HG03460 (cell line): ENCODE measurements around the gene CEPT1.

Source experiments
- ATAC-seq: cut with Tn5 transposase; IDR thresholded peaks from one replicate; pipeline ENCODE4 v1.9.1; 2021; ENCODE audit not compliant: unreplicated experiment

The CEPT1 gene

GRCh38 chr1:111192074-111192473 is 52.1 kb downstream of the CEPT1 start:
- no peak for ATAC-seq

DNA sequence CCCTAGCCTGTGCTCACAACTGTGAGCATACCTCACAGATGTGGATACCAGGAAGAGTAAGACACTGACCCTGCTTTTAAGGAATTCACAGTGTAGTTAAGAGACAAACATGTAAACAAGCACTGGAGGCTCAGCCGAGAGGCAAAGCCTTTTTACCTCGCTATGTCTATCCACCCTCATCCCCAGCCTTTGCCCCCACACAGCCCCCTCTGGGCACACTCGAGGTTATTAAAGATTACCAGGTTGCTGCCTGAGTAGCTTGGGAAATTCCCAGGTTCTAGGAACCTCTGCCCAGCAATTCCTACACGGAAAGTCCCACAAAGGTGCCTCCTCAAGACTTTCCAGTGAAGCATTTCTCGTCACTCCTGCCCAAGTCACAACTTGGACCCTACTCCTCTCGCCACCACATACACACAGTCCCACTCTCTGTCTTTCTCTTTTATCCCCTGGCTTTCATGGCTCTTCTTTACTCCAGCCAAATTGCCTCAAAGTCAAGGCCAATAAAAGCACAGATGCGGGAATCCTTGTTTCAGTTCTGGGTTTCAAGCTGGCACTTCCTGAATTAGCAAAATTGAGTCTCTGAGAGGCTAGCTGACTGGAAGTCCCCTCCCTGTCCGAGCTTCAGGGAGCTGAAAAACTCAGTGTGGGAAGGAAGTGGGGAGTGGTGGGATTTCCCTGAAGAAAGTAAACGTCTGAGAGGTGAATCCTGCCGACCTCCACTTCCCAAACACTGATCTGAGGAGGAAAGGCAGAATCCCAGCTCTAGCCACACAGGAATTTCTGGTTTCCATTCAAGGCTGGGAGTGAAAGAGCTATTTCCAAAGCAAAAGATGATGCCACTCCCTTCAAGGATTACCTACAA is 52.9 kb downstream of the CEPT1 start:
- no peak for ATAC-seq

GRCh38 chr1:111193712-111194480 is 53.9 kb downstream of the CEPT1 start:
- no peak for ATAC-seq

DNA sequence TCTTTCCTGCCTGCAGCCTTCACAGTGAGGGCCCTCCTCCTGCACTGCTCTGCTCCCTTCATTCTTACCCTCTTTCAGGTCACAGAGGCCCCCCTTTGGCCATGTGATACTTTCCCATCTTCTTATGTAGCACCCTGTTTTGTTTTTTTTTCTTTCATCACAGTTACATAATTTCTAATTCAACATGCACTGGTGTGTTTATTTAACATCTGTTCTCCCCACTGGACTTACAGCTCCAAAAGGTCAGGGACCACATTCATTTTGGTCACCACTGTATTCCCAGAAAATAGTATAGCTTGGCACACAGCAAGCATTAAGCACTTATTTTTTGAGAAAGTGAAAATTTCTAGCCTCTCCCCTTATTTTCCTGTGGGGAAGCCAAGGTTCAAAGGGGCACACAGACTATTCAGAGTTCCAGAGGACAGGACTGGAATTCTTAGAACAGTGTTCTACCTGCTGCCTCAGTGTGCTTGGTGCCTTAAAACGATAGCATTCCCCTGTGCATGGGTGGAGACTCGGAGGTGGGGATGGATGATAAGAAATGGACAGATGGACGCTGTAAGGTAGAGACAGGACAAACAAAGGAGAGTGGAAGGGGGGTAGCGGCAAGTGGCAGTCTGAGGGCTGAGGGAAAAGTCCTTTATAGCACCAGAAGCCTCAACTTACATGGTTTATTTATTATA is 55.1 kb downstream of the CEPT1 start:
- ATAC-seq, result no peak

DNA sequence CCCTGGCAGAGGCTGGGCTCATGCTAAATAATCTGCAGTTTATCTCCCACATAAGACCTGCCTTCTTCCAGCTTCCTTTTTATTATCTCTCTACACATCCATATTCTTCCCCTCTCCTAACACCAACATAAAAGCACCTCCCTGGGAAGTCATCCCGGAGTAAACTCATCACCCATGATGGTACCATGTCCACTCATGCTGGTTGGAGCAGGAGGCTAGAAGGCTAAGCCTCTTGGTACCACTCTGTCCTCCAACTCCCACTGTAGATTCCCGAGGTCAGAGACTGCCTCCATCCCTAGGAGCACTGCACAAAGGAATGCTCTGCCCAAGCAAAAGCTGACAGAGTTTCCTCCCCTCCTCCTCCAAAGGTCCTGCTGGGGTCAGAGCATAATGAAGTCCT is 56.2 kb downstream of the CEPT1 start:
- ATAC-seq, result no peak

- no peak for ATAC-seq
Observed at GRCh38 chr1:111197598-111198284, 57.7 kb downstream of the CEPT1 start.

- no peak for ATAC-seq
Observed at GRCh38 chr1:111198836-111199235, 58.8 kb downstream of the CEPT1 start.

DNA sequence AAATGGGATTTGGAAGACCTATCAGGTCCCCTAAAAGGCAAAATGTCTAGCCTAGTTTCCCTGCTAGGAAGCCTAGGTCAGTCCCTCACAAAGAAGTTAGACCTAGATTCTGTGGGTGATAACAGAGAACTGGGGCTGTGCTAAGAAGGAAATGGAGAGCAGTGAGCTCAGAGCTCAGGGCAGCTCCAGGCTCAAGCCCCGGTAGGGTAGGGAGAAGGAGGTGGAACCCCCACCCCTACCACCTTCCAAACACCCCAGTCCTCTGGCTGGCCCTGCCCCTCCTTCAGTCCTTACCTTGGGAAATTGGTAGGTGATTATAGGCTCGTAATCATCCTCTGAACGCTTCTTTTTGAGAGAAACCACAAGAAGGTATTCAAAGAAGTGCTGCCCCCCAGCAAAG is 59.3 kb downstream of the CEPT1 start:
- ATAC-seq, result no peak

DNA sequence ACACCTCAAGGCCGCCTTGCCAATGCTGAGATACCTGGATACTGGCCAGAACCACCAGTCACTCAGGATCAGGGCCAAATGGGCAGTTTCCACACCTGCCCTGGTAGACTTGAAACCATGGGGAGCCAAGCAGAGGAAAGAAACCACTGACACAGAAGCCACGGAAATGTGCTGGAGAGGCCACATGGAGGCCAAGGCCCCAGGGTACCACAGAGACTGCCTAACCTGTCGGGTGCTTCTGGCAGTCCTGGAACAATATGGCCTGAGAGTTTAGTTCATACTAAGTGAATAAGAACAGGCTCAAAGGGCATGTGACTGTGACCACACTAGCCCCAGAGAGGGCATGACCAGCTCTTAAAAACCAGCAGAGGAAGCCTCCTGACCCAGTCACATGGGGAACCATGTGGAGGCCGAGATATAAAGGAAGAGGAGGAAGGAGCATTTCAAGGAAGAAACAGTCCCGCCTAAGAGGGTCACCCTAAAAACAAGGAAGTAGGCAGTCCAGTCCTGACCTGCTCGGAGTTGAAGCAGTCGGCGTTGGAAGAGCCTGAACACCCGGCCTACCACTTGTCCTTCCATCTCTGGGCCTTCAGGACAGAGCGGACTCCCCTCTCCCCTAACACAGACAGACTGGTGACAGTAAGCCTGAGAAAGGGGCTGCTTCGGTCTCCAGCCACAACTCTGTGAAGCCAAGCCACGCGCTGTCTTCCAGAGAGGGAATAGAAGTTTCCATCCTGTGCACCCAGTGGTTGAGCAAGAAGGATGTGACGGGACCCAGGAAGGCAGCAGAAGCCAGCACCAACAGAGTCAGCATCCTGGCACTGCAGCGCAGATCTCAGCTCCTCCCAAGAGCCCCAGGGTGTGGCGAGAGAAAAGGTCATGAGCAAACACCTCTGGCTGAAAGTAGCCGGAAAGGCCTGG is 60.1 kb downstream of the CEPT1 start, which contains the start of gene DENND2D:
Gene DENND2D, minus strand, starts transcription at position 766 of the 921 bp plus-strand sequence. Its CDS starts 187 bp downstream, at position 579.
- no peak for ATAC-seq

GRCh38 chr1:111200802-111201161 is 60.8 kb downstream of the CEPT1 start:
- no peak for ATAC-seq

- no peak for ATAC-seq
Observed at GRCh38 chr1:111201275-111202090, 61.5 kb downstream of the CEPT1 start.

DNA sequence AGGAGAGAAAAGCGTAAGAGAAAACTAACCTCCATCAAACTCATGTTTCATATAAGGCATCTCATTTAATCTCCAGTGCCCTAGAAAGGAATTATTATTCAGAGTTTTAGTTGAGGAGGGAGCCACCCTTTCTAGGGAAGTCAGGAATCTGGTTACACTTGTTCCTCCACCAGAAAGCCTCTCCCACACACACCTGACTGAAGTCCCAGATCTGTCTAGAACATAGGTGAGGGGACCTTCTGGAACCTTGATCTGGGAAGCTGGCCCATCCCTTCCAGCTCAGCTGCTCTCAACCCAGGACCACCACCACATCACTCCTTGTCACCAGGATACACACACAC is 62.3 kb downstream of the CEPT1 start:
- ATAC-seq, result no peak

GRCh38 chr1:111202707-111203623 is 62.9 kb downstream of the CEPT1 start:
- no peak for ATAC-seq

DNA sequence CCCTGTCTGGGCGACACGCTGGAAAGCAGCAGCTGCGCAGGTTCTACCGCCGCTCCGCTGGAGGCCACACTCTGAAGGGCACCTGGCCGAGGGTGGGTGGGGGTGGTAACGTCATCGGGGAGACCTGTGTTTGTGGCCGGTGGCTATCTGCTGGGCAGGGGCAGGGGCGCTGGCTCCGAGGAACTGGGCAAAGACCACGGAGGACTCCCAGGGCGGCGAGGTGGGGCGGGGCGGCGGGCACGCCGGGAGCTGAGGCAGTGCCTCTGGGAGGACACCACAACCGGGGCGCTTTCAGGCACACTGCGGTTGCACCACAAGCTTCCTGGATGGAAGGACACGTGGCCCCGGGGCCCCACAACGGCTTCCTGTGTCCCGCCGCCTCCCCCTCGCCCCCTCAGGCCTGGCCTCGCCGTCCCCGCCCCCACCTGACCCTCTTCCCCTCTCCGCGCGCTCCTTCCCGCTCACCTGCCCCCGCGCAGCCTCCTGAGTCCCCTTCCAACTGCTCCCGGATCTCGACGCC is 63.7 kb downstream of the CEPT1 start:
- ATAC-seq, result peak; percentile 53

DNA sequence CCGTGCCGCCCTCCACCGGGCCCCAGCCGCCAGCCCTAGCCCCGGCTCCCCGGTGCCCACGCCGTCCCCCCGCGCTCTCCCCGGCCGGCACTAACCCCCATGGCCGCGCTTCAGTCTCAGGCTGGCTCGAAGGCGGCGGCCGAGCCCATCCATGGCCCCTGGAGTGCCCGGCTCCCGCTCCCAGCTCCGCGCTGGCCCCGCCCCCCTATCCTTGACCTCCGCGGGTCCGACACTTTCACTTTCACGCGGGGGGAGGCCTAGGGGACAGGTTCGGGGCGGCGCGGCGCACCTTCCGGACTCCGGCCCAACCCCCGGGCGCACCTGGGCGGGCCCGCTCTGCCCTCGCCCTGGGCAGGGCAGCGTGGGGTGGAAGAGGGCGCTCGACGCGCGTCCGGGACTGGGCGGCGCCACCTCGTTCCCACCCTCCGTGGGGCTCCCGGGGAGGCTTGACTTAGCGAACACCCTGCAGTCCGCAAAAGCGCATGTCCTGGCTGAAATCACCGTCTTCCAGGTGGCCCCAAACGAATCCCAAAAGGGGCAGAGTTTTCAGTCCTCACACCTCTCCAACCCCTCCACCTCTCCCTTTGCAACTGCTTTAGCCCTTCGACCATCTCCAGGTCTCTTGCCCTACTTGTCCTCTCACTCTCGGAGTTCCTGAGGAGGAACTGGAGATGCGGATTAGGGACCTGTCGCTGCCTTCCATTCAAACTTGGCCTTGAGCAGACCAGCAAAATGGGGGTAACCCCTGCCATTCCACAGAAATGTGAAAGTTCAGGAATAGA is 64.4 kb downstream of the CEPT1 start:
- ATAC-seq, result peak; percentile 63

GRCh38 chr1:111204983-111205713 is 65.1 kb downstream of the CEPT1 start:
- ATAC-seq, result no peak

- no peak for ATAC-seq
Observed at GRCh38 chr1:111205714-111206050, 65.7 kb downstream of the CEPT1 start.
